Psoas muscle (tissue), 8 donors: ENCODE results near the gene DLG4. TPM values are rescaled to one million over a fixed set of nuclear protein-coding genes. Genes with fewer than 3 reads are reported as not detected.

Experiments
- ATAC-seq, 4 donors: fragments of 200-7000 bp; cut with Tn5 transposase; one replicate each; pipeline ENCODE4 v1.9.1; 2020; ENCODE audit warnings: moderate library complexity in 3 of 4, mild to moderate bottlenecking in 2 of 4
- DNase-seq, 2 donors: peaks; one replicate each; pipeline ENCODE4 v3.0.0-alpha.2; 2020
- H3K27ac ChIP-seq: fragments of 200-600 bp; one replicate; pipeline ENCODE4 v1.8.0; 2022
- H3K27me3 ChIP-seq, 3 donors: fragments of 200-600 bp in 1 of 3; one replicate each; pipeline versions ENCODE4 v1.6.1 to v1.8.0; 2013 to 2022; ENCODE audit warnings: low read length in 2 of 3, mild to moderate bottlenecking in 2 of 3, moderate library complexity in 1 of 3; ENCODE audit not compliant: insufficient read depth in 3 of 3
- H3K36me3 ChIP-seq, 2 donors: fragments of 200-600 bp in 1 of 2; one replicate each; pipeline versions ENCODE4 v1.6.1 to v1.8.0; 2013 to 2022; ENCODE audit warnings: low read depth in 1 of 2, mild to moderate bottlenecking in 1 of 2, moderate library complexity in 1 of 2; ENCODE audit not compliant: insufficient read depth in 1 of 2
- H3K4me1 ChIP-seq: fragments of 200-600 bp; one replicate; pipeline ENCODE4 v1.8.0; 2022
- H3K4me3 ChIP-seq: fragments of 200-600 bp; one replicate; pipeline ENCODE4 v1.8.0; 2022; ENCODE audit warnings: mild to moderate bottlenecking
- H3K9me3 ChIP-seq: fragments of 200-600 bp; one replicate; pipeline ENCODE4 v1.8.0; 2022
- CTCF ChIP-seq: fragments of 200-600 bp; IDR thresholded peaks from one replicate; pipeline ENCODE4 v1.8.0; 2022; ENCODE audit warnings: antibody characterized with exemption
- WGBS, 3 donors: extraction: QIAGEN DNeasy Blood & Tissue Kit; methylation state at CpG; one replicate each; pipeline versions ENCODE4 v1.1.6 to v1.1.7; 2013; 5-methylcytosine and 5-hydroxymethylcytosine counted together
- intact Hi-C, 2 donors: fragments of 100-400 bp; cut with DNase I; formaldehyde crosslinking; loops; one replicate each; pipeline versions ENCODE4 v1.11.0 to v1.14.2; 2022
- polyA plus RNA-seq, 3 donors: library from polyadenylated mRNA; stranded (reverse); fragments of 200-250 nt; gene quantifications; one replicate each; pipeline ENCODE4 v1.2.3, GENCODE V29; 2013
- total RNA-seq, 4 donors: library from RNA; stranded (reverse); fragmentation: NEBNext Ultra II Directional in 2 of 4; extraction: Animal tissue kit (Norgen Biotek cat#: 25700) in 2 of 4; gene quantifications; one replicate each; pipeline versions ENCODE4 v1.2.1 to v1.2.4, GENCODE V29; 2021 to 2023
- donor health status: healthy with polysubstance abuse.
- donor health status: DM: no; HTN: no; CAD: no; lungs with moderate emphysema.
- donor health status: Bipolar disorder and iron deficiency.
- donor health status: healthy.
- donor health status: DM: yes; HTN: yes; CAD: no.
- donor health status: DM: no; HTN: no; CAD: no.
- donor health status: DM: no; HTN: no; CAD: no.
- donor health status: DM: yes; HTN: yes; CAD: no.

The DLG4 gene
- total and polyA plus RNA-seq, 7 donors = 1.5 to 8.9 (median 5.0) TPM

GRCh38 chr17:7191069-7191468 lies 28.6 kb downstream of the DLG4 start:
- H3K4me1 ChIP-seq = no peaks in the 10 kb centered on the region
- 92 to 98% (median 94%) methylated on average over 10 to 12 of the region's 12 CpGs for WGBS, 3 donors
- ATAC-seq (no peak), DNase-seq (no peak)
- no peaks in the 10 kb centered on the region for H3K9me3 ChIP-seq
- no peak overlapping the region for H3K27ac ChIP-seq
- no peak for TF ChIP-seq CTCF
- intact Hi-C loops = no loop called here
- peaks cover 0 to 4% of the 10 kb centered on the region in 2 donors for H3K36me3 ChIP-seq
- no peaks in the 10 kb centered on the region for H3K27me3 ChIP-seq
- no peak overlapping the region for H3K4me3 ChIP-seq

GRCh38 chr17:7190276-7190917 lies 29.2 kb downstream of the DLG4 start:
- Histone ChIP-seq H3K4me1 (no peaks in the 10 kb centered on the region), H3K27ac (no peak overlapping the region), H3K27me3 (no peaks in the 10 kb centered on the region), H3K9me3 (no peaks in the 10 kb centered on the region), H3K4me3 (no peak overlapping the region), H3K36me3 (no peaks in the 10 kb centered on the region)
- intact Hi-C loops = no loop called here
- no peak for TF ChIP-seq CTCF
- WGBS, 3 donors = 89 to 95% (median 94%) methylated on average over 12 to 14 of the region's 14 CpGs
- DNase-seq (no peak), ATAC-seq (no peak)

GRCh38 chr17:7186241-7186640 lies 33.4 kb downstream of the DLG4 start:
- DNase-seq (no peak), ATAC-seq (no peak)
- no peaks in the 10 kb centered on the region for H3K9me3 ChIP-seq
- no peak for TF ChIP-seq CTCF
- no peak overlapping the region for H3K4me3 ChIP-seq
- H3K36me3 ChIP-seq = no peaks in the 10 kb centered on the region
- no peaks in the 10 kb centered on the region for H3K4me1 ChIP-seq
- intact Hi-C loops = no loop called here
- 53 to 68% (median 58%) methylated on average over 7 of the region's 7 CpGs for WGBS, 3 donors
- no peak overlapping the region for H3K27ac ChIP-seq
- no peaks in the 10 kb centered on the region for H3K27me3 ChIP-seq

- Histone ChIP-seq H3K4me1 (no peaks in the 10 kb centered on the region), H3K9me3 (no peaks in the 10 kb centered on the region), H3K27ac (no peak overlapping the region), H3K36me3 (no peaks in the 10 kb centered on the region), H3K27me3 (peaks cover 0 to 3% (median 0%) of the 10 kb centered on the region in 3 donors), H3K4me3 (no peak overlapping the region)
- ATAC-seq = no peak
- intact Hi-C loops = no loop called here
- DNase-seq = no peak
- WGBS, 3 donors = 82 to 85% (median 84%) methylated on average over 6 of the region's 6 CpGs
- TF ChIP-seq CTCF = no peak
These were observed 35.0 kb downstream of the DLG4 start for GRCh38 chr17:7184647-7185046.

GRCh38 chr17:7184091-7184488 lies 35.5 kb downstream of the DLG4 start:
- no peak for TF ChIP-seq CTCF
- Histone ChIP-seq H3K4me3 (no peak overlapping the region), H3K4me1 (no peaks in the 10 kb centered on the region), H3K27ac (no peak overlapping the region), H3K27me3 (peaks cover 0 to 7% (median 0%) of the 10 kb centered on the region in 3 donors), H3K9me3 (no peaks in the 10 kb centered on the region), H3K36me3 (no peaks in the 10 kb centered on the region)
- ATAC-seq = no peak
- intact Hi-C loops = no loop called here
- 74 to 76% (median 75%) methylated on average over 14 of the region's 14 CpGs for WGBS, 3 donors
- no peak for DNase-seq
